AG04449 (cell line): ENCODE data around the gene THEM4.

Source experiments
- CTCF ChIA-PET: fragments of 350-600 bp; formaldehyde crosslinking; extraction: SDS; loops from one replicate; lab custom pipeline; 2021; ENCODE audit warnings: antibody characterized with exemption; lab: Yijun Ruan, JAX
- POLR2A ChIA-PET: fragments of 400-600, 350-600 bp; formaldehyde crosslinking; extraction: SDS; loops from one replicate; lab custom pipeline; 2020; ENCODE audit warnings: antibody characterized with exemption, inconsistent platforms; lab: Yijun Ruan, JAX
- DNase-seq: peaks from one replicate; pipeline ENCODE4 v3.0.0-alpha.2; 2010; ENCODE audit warnings: low read depth, low spot score
- H3K4me3 ChIP-seq: 2 replicates; pipeline ENCODE4 v1.5.1; 2011; ENCODE audit warnings: low read depth, mild to moderate bottlenecking, control low read depth, low read length
- CTCF ChIP-seq: IDR thresholded peaks from one replicate; pipeline ENCODE4 v1.5.1; 2011; ENCODE audit warnings: mild to moderate bottlenecking, moderate library complexity, low read length, control low read depth, inconsistent platforms; ENCODE audit not compliant: insufficient read depth; ENCODE audit errors: missing control alignments

The THEM4 gene

DNA sequence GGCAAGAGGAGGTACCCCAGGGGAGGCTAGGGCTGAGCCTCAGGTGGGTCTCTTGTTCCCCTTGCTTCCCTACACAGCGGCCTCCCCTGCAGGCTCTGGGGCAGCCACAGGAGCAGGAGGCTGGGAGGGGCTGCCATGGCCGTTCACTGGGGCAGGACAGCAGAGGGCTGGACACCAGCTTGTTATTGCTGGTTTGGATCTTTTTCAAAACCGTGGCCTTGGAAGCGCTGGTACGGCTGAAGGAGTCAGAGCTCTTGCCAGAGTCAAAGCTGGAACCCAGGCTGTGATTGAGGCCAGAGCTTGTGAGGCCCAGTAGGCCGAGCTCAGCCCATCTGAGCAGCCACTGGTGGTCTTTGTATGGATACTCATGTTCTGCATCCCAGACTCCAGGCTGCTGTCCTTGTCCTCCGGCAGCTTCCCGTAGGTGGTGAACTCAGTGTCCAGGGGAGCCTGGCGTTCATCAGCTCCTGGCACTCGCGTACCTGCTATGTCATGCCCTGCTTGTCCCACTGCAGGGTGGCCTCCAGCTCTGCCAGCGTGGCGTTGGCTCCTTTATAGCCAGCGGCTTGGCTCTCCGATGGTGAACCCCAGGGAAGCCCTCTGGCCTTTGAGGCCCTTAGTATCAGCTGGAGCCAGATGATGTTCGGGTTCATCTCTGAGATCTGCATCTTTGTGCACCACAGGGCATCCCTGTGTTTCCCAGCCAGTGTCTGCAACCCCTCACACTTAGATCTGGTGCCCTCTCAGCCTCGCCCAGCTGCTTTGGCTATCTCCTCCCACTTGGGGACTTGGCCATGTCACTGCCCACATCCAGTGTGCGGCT lies 40.3 kb upstream of the THEM4 start:
- POLR2A ChIA-PET, result no interaction called here
- CTCF ChIA-PET, result interaction anchor here (0.6 to 3.0 kb wide), 10 partner anchors 8 to 65 kb away, joined by 3 to 22 read pairs (median 6); no protein-coding TSS in a partner anchor
- TF ChIP-seq CTCF, result no peak
- no peak for DNase-seq
- H3K4me3 ChIP-seq, result no peak overlapping the region

DNA sequence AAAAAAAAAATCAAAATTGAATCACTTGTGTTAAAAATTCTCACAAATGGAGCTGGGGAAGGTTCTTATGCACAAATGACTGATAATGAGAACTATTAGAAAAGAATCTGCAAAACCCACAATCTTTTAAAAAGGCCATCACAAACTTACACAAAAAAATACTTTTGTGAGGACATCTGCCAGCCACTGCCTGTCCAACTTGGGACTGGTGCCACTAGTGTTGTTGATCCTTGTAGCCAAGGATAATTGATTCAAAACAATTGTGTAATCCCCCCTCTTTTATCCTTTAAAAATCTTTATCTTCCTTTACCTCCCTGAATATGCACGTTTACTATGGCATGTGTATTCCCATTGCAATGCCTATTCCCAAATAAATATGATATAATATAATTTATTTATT lies 39.2 kb upstream of the THEM4 start:
- no peak for TF ChIP-seq CTCF
- no peak overlapping the region for H3K4me3 ChIP-seq
- DNase-seq, result no peak
- CTCF ChIA-PET, result interaction anchor here (0.8 to 3.0 kb wide), 6 partner anchors 10 to 65 kb away, joined by 3 to 22 read pairs (median 8); no protein-coding TSS in a partner anchor
- POLR2A ChIA-PET, result no interaction called here

DNA sequence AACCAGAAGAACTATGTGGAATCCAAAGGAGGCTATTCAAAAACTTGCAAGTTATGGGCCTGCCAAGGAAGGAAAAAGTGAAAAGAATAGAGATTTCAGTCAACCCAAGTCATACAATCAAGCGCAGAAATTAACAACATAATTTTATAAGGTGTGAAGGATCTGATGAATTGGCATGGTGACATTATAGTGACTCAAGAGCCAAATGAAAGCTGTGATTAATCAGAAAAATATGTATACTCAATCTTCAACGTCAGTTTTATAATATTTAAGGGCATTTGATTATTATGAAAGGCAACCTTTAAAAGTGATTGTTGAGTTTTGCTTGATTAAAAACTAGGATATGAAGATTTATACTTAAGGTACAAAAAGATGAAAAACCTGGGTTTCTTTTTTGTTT lies 37.8 kb upstream of the THEM4 start:
- CTCF ChIA-PET, result interaction anchor here (0.7 to 3.2 kb wide), 5 partner anchors 13 to 54 kb away, joined by 3 to 36 read pairs (median 5); no protein-coding TSS in a partner anchor
- POLR2A ChIA-PET, result no interaction called here
- H3K4me3 ChIP-seq, result no peak overlapping the region
- TF ChIP-seq CTCF, result no peak
- no peak for DNase-seq

DNA sequence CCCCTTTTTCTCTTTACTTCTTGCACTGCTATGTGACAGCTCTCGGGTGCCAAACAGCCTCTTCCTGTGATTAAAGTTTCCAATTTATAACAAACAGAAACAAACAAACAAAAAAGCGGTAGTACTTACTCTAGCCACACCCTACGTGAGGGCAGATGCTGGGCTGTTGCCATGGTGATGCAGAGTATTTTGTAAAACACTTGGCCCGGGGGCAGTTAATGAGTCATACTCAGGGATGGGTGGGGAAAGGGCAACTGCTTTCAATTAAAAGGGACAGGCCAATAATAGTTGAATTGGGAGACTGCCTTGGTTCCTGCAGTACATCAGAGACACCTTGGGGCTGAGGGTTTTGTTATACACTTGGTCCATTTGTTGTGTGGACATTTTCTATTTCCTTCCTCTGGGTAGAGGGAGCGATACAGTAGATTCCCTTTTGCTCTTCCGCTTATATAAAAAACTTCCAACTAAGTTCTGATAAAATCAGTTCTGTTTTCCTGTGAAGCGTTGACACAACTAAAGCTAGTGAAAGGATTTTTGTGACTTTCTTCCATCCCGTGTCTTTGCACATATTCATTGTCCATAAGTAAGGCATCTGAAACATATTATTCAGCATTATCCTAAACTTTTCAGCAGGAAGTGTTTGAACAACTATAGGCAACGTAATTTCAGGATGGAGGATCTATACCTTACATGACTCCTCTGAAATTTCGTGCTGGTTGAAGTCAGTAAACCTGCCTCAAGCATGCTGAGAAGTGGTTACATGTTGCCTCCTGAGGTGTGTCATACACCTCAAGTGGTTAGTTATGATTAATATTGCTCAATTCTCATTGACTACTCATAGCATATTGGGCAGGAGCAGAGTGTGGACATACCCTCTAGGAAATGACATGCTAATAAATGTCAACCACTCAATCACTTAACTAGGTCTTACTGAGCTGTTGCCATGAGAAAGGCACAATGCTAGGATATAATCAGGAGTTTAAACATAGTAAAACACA lies 36.7 kb upstream of the THEM4 start:
- peak; percentile 62 for DNase-seq
- CTCF ChIA-PET, result interaction anchor here (1.2 to 3.2 kb wide), 6 partner anchors 11 to 57 kb away, joined by 3 to 36 read pairs (median 8); no protein-coding TSS in a partner anchor
- TF ChIP-seq CTCF, result no peak
- POLR2A ChIA-PET, result no interaction called here
- H3K4me3 ChIP-seq, result no peak overlapping the region

GRCh38 chr1:151944857-151945575 lies 35.7 kb upstream of the THEM4 start:
- POLR2A ChIA-PET, result no interaction called here
- CTCF ChIA-PET, result interaction anchor here (1.0 to 3.2 kb wide), 9 partner anchors 10 to 65 kb away, joined by 3 to 36 read pairs (median 4); no protein-coding TSS in a partner anchor
- TF ChIP-seq CTCF, result no peak
- DNase-seq, result no peak
- no peak overlapping the region for H3K4me3 ChIP-seq
